Measurements from ENCODE around the gene POU4F3. TPM values are rescaled to one million over a fixed set of nuclear protein-coding genes. Genes with fewer than 3 reads are reported as not detected.
"Not testable (repeated sequence)": the region's sequence is repeated elsewhere in the genome, so short reads cannot be mapped to it uniquely, and the experiment has no call there.

POU4F3 gene
- total RNA-seq = not detected

DNA sequence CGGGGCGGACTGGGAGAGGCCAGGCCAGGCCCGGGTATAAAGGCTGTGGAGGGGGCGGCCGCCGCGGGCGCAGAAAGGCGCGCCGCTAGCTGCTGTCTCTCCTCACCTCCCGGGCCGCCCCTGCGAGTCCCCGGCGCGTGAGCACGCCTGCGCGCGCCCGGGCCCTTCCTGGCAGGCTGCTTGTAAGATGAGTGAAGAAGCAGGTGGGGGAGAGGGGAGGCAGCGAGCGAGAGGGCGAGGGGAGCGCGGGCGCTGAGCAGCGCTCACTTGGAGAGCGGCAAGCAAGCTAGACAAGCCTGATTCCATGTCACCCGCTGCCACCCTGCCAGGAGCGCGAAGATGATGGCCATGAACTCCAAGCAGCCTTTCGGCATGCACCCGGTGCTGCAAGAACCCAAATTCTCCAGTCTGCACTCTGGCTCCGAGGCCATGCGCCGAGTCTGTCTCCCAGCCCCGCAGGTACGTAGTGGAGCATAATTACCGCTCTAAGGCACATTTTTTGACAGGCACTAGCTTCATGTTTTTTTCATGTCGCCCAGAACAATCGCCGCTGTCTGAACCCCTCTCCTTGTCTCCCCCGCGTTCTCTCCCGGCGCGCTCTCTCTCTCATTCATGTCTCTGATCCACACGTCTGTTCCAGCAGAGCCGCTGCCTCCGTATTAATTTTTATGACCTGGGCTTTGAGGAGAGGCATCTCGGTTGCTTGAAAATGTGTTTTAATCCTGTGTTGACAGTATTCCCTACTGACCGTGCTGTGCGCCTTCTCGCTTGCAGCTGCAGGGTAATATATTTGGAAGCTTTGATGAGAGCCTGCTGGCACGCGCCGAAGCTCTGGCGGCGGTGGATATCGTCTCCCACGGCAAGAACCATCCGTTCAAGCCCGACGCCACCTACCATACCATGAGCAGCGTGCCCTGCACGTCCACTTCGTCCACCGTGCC lies at the start of gene POU4F3:
TSS of gene POU4F3 (plus strand) at position 66 of the 941 bp plus-strand sequence. CDS start at position 340, 274 bp downstream.
- Histone ChIP-seq H3K4me3 (no peak within 1 kb of the TSS), H3K27me3 (peaks cover 11% of the 10 kb centered on the region), H3K36me3 (no peaks in the 10 kb centered on the region), H3K27ac (no peak within 1 kb of the TSS), H3K4me1 (peaks cover 0 to 3% of the 10 kb centered on the region in 2 donors), H3K9me3 (no peaks in the 10 kb centered on the region)
- intact Hi-C loops (cut with DNase I) = no loop called here
- no peak for DNase-seq (ENCODE audit: low spot score in 2 of 2)
- TF ChIP-seq CTCF (IDR thresholded peaks at IDR 0.05) = no peak

- TF ChIP-seq CTCF (IDR thresholded peaks at IDR 0.05) = no peak
- intact Hi-C loops (cut with DNase I) = loop anchor here (2.0 kb wide), 1 partner anchor 136 kb away; no protein-coding TSS in a partner anchor
- H3K36me3 ChIP-seq = peaks cover 4 to 6% of the 10 kb centered on the region in 2 donors
Observed at GRCh38 chr5:146290318-146290717, 48.3 kb upstream of the POU4F3 start.

DNA sequence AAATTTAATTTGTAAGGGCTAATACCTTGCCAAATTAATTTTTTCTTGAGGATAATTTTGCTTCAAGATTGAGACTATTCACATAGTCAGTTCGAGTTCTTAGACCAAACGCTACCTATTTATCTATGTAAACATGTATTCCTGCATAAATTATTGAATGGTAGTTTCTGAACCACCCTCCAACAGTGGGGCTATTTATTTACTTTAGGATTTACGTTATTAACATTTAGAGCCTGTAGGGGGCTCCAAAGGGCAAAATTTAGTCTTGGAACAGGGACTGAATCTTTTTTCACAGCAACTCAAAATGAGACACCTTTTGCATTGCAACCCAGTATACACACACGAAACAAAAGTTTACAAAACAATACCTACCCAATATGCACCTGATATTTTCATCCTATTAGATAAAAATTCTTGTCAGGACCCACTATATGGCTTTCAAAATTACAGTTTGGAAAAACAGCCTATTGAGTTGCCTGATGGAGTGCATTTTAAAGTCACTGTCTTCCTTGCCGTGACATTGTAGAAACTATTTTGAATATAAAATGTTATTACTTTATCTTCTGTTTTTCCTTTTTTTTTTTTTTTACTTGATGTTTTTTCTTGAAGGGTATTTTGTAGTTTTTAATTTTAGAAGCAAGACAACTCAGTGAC lies 47.1 kb upstream of the POU4F3 start:
- intact Hi-C loops (cut with DNase I) = loop anchor here (2.0 kb wide), 1 partner anchor 135 kb away; no protein-coding TSS in a partner anchor
- H3K9me3 ChIP-seq = no peaks in the 10 kb centered on the region
- H3K27me3 ChIP-seq = no peaks in the 10 kb centered on the region
- peaks cover 0 to 3% of the 10 kb centered on the region in 2 donors for H3K36me3 ChIP-seq
- peak in 2 of 3 experiments; percentile 41 to 46 for TF ChIP-seq CTCF (IDR thresholded peaks at IDR 0.05)
- DNase-seq (ENCODE audit: low spot score in 2 of 2) = no peak
- no peak overlapping the region for H3K4me3 ChIP-seq
- H3K27ac ChIP-seq = no peak overlapping the region
- H3K4me1 ChIP-seq = no peaks in the 10 kb centered on the region

More at GRCh38 chr5:146290318-146290717, 48.3 kb upstream of the POU4F3 start:
- no peak for DNase-seq (ENCODE audit: low spot score in 2 of 2)
- Histone ChIP-seq H3K27me3 (no peaks in the 10 kb centered on the region), H3K4me1 (no peaks in the 10 kb centered on the region), H3K9me3 (no peaks in the 10 kb centered on the region), H3K27ac (no peak overlapping the region), H3K4me3 (no peak overlapping the region)

DNA sequence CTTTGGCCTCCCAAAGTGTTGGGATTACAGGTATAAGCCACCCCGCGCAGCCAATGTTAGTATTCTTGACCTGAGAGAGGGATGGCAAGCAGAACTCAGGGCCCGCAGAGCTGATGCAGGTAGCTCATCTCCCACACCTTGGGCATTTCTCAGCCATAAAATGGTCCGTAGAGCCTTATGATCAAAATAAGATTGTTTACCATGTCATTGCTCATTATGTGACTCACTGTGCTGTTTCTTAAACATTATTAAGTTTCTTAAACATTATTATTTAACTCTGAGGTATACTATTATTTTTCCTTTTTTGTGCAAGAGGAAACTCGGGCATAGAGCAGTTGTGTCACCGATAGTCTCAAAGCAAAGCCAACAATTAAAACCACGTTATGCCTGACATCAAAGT lies 42.4 kb upstream of the POU4F3 start:
- no peak for DNase-seq (ENCODE audit: low spot score in 2 of 2)
- H3K4me1 ChIP-seq = no peaks in the 10 kb centered on the region

GRCh38 chr5:146298920-146299319 lies 39.7 kb upstream of the POU4F3 start:
- DNase-seq (ENCODE audit: low spot score in 2 of 2); H3K9me3 ChIP-seq; H3K4me3 ChIP-seq; H3K27ac ChIP-seq; H3K27me3 ChIP-seq; H3K36me3 ChIP-seq; H3K4me1 ChIP-seq; intact Hi-C loops (cut with DNase I): not testable (repeated sequence)

More for the DNA sequence above, 42.4 kb upstream of the POU4F3 start:
- no peak overlapping the region for H3K27ac ChIP-seq
- TF ChIP-seq CTCF (IDR thresholded peaks at IDR 0.05) = no peak
- no peaks in the 10 kb centered on the region for H3K36me3 ChIP-seq
- H3K27me3 ChIP-seq = no peaks in the 10 kb centered on the region
- H3K4me3 ChIP-seq = no peak overlapping the region
- intact Hi-C loops (cut with DNase I) = no loop called here
- H3K9me3 ChIP-seq = no peaks in the 10 kb centered on the region

GRCh38 chr5:146301626-146302025 lies 37.0 kb upstream of the POU4F3 start:
- no peaks in the 10 kb centered on the region for H3K9me3 ChIP-seq
- H3K36me3 ChIP-seq = no peaks in the 10 kb centered on the region
- no peak overlapping the region for H3K27ac ChIP-seq
- H3K4me3 ChIP-seq = no peak overlapping the region
- no peak for TF ChIP-seq CTCF (IDR thresholded peaks at IDR 0.05)
- intact Hi-C loops (cut with DNase I) = no loop called here
- H3K4me1 ChIP-seq = no peaks in the 10 kb centered on the region
- H3K27me3 ChIP-seq = no peaks in the 10 kb centered on the region
- DNase-seq (ENCODE audit: low spot score in 2 of 2) = no peak
